HepG2 (cell line): ENCODE measurements around the gene SKIC2. TPM values are rescaled to one million over a fixed set of nuclear protein-coding genes. Genes with fewer than 3 reads are reported as not detected.

Experiments used
- AGO1 ChIP-seq: fragments of 200-400 bp; formaldehyde crosslinking; IDR thresholded peaks from 2 replicates; pipeline ENCODE4 v1.6.1; 2017; ENCODE audit warnings: mild to moderate bottlenecking, low read depth, low read length, moderate library complexity; ENCODE audit not compliant: poor library complexity, severe bottlenecking
- CENPT ChIP-seq: sonication (generic); formaldehyde crosslinking; IDR thresholded peaks from 2 replicates; pipeline ENCODE4 v1.8.0; 2022; ENCODE audit warnings: low read depth, mild to moderate bottlenecking, moderate library complexity, missing genetic modification reagents
- GFI1 ChIP-seq: sonication (generic); formaldehyde crosslinking; IDR thresholded peaks from 2 replicates; pipeline ENCODE4 v1.5.0; 2020; ENCODE audit warnings: missing genetic modification reagents, mild to moderate bottlenecking, borderline replicate concordance
- HDAC2 ChIP-seq: sonication (generic); formaldehyde crosslinking; IDR thresholded peaks from 2 replicates; pipeline ENCODE4 v1.4.0; 2020; ENCODE audit warnings: missing genetic modification reagents
- MTA3 ChIP-seq: sonication (generic); formaldehyde crosslinking; IDR thresholded peaks from 2 replicates; pipeline ENCODE4 v1.4.0; 2020; ENCODE audit warnings: missing genetic modification reagents
- SMAD1 ChIP-seq: sonication (generic); formaldehyde crosslinking; IDR thresholded peaks from 2 replicates; pipeline ENCODE4 v1.4.0; 2020; ENCODE audit warnings: missing genetic modification reagents, low read depth, mild to moderate bottlenecking, borderline replicate concordance
- SUZ12 ChIP-seq: fragments of 150-350 bp; IDR thresholded peaks from 2 replicates; pipeline ENCODE4 v1.6.1; 2014; ENCODE audit warnings: low read depth, low read length
- ZBTB44 ChIP-seq: sonication (generic); formaldehyde crosslinking; IDR thresholded peaks from 2 replicates; pipeline ENCODE4 v1.4.0; 2020; ENCODE audit warnings: missing genetic modification reagents
- ZNF143 ChIP-seq: sonication (generic); formaldehyde crosslinking; IDR thresholded peaks from 2 replicates; pipeline ENCODE4 v1.4.0; 2020; ENCODE audit warnings: missing genetic modification reagents
- ZNF331 ChIP-seq: sonication (generic); formaldehyde crosslinking; IDR thresholded peaks from 2 replicates; pipeline ENCODE4 v1.4.0; 2020; ENCODE audit warnings: missing genetic modification reagents
- ZNF547 ChIP-seq: sonication (generic); formaldehyde crosslinking; IDR thresholded peaks from 2 replicates; pipeline ENCODE4 v1.5.1; 2020; ENCODE audit warnings: mild to moderate bottlenecking, missing genetic modification reagents
- ZNF709 ChIP-seq: sonication (generic); formaldehyde crosslinking; IDR thresholded peaks from 2 replicates; pipeline ENCODE4 v1.5.0; 2020; ENCODE audit warnings: mild to moderate bottlenecking, missing genetic modification reagents
- polyA plus RNA-seq, 8 experiments: library from polyadenylated mRNA; depleted of rRNA in 3 of 8; stranded (reverse) in 7 of 8; unstranded in 1 of 8; fragments of >200 nt; fragmentation: Illumina TruSeq in 4 of 8; extraction: Trizol in 4 of 8; gene quantifications; 2 replicates each; pipeline versions ENCODE4 v1.2.1 to v1.2.3, GENCODE V29; 2011 to 2016; ENCODE audit warnings: low read depth in 4 of 8, missing spikeins in 1 of 8, mixed read lengths in 1 of 8; ENCODE audit not compliant: insufficient read depth in 1 of 8
- total RNA-seq, 5 experiments: library from RNA; depleted of rRNA; stranded (reverse); fragments of >200 nt; fragmentation: Illumina TruSeq; extraction: Trizol; gene quantifications; 2 replicates each; pipeline ENCODE4 v1.2.3, GENCODE V29; 2016; ENCODE audit warnings: low read depth in 1 of 5
- TF ChIP-seq, protein P1 (sequence below): sonication (generic); formaldehyde crosslinking; IDR thresholded peaks from 2 replicates; pipeline ENCODE4 v1.4.0; 2020; ENCODE audit warnings: missing genetic modification reagents, borderline replicate concordance
- TF ChIP-seq, protein P2 (sequence below): sonication (generic); formaldehyde crosslinking; IDR thresholded peaks from 2 replicates; pipeline ENCODE4 v1.4.0; 2020; ENCODE audit warnings: missing genetic modification reagents, borderline replicate concordance
- TF ChIP-seq, protein P3 (sequence below): sonication (generic); formaldehyde crosslinking; conservative IDR thresholded peaks from 2 replicates; pipeline ENCODE4 v1.4.0; 2020; ENCODE audit warnings: missing genetic modification reagents
- TF ChIP-seq, protein P4 (sequence below): sonication (generic); formaldehyde crosslinking; IDR thresholded peaks from 2 replicates; pipeline ENCODE4 v1.9.0; 2022; ENCODE audit warnings: missing genetic modification reagents, mild to moderate bottlenecking, borderline replicate concordance

Gene SKIC2
- total and polyA plus RNA-seq, 2 of the 13 experiments (the other 11 are each of a cell fraction or from before 2014, with no cell fraction given): 67.1 to 68.4 TPM

GRCh38 chr6:31945507-31946369 lies 13.2 kb upstream of the SKIC2 start, which contains the start of gene CFB (continued):
- TF ChIP-seq ZBTB44 (CRISPR knock-in tag) (0 out of 2 replicates have a peak, but pooled peaks have one; percentile 67), ZNF331 (CRISPR knock-in tag) (peak; percentile 88; the same call in 1 of the 2 replicates), AGO1 (no peak), GFI1 (peak; percentile 85), ZNF709 (CRISPR knock-in tag) (peak; percentile 7; the same call in 1 of the 2 replicates), CENPT (CRISPR knock-in tag) (no peak), SUZ12 (no peak), MTA3 (CRISPR knock-in tag) (no peak), ZNF547 (CRISPR knock-in tag) (peak; percentile 28; the same call in 1 of the 2 replicates), ZNF143 (CRISPR knock-in tag) (peak; percentile 36; the same call in 1 of the 2 replicates), SMAD1 (CRISPR knock-in tag) (no peak; the same call in 1 of the 2 replicates), HDAC2 (peak; percentile 94)
- TF ChIP-seq, protein P1, sequence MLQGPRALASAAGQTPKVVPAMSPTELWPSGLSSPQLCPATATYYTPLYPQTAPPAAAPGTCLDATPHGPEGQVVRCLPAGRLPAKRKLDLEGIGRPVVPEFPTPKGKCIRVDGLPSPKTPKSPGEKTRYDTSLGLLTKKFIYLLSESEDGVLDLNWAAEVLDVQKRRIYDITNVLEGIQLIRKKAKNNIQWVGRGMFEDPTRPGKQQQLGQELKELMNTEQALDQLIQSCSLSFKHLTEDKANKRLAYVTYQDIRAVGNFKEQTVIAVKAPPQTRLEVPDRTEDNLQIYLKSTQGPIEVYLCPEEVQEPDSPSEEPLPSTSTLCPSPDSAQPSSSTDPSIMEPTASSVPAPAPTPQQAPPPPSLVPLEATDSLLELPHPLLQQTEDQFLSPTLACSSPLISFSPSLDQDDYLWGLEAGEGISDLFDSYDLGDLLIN: peak; percentile 49; the same call in 1 of the 2 replicates
- TF ChIP-seq, protein P2, sequence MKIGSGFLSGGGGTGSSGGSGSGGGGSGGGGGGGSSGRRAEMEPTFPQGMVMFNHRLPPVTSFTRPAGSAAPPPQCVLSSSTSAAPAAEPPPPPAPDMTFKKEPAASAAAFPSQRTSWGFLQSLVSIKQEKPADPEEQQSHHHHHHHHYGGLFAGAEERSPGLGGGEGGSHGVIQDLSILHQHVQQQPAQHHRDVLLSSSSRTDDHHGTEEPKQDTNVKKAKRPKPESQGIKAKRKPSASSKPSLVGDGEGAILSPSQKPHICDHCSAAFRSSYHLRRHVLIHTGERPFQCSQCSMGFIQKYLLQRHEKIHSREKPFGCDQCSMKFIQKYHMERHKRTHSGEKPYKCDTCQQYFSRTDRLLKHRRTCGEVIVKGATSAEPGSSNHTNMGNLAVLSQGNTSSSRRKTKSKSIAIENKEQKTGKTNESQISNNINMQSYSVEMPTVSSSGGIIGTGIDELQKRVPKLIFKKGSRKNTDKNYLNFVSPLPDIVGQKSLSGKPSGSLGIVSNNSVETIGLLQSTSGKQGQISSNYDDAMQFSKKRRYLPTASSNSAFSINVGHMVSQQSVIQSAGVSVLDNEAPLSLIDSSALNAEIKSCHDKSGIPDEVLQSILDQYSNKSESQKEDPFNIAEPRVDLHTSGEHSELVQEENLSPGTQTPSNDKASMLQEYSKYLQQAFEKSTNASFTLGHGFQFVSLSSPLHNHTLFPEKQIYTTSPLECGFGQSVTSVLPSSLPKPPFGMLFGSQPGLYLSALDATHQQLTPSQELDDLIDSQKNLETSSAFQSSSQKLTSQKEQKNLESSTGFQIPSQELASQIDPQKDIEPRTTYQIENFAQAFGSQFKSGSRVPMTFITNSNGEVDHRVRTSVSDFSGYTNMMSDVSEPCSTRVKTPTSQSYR (CRISPR knock-in tag): peak; percentile 99
- TF ChIP-seq, protein P3, sequence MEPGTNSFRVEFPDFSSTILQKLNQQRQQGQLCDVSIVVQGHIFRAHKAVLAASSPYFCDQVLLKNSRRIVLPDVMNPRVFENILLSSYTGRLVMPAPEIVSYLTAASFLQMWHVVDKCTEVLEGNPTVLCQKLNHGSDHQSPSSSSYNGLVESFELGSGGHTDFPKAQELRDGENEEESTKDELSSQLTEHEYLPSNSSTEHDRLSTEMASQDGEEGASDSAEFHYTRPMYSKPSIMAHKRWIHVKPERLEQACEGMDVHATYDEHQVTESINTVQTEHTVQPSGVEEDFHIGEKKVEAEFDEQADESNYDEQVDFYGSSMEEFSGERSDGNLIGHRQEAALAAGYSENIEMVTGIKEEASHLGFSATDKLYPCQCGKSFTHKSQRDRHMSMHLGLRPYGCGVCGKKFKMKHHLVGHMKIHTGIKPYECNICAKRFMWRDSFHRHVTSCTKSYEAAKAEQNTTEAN: peak; percentile 87
- TF ChIP-seq, protein P4, sequence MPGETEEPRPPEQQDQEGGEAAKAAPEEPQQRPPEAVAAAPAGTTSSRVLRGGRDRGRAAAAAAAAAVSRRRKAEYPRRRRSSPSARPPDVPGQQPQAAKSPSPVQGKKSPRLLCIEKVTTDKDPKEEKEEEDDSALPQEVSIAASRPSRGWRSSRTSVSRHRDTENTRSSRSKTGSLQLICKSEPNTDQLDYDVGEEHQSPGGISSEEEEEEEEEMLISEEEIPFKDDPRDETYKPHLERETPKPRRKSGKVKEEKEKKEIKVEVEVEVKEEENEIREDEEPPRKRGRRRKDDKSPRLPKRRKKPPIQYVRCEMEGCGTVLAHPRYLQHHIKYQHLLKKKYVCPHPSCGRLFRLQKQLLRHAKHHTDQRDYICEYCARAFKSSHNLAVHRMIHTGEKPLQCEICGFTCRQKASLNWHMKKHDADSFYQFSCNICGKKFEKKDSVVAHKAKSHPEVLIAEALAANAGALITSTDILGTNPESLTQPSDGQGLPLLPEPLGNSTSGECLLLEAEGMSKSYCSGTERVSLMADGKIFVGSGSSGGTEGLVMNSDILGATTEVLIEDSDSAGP: peak; percentile 72; the same call in 1 of the 2 replicates
